Right lobe of liver (tissue), 6 donors: ENCODE measurements around the gene CCDC68. TPM values are rescaled to one million over a fixed set of nuclear protein-coding genes. Genes with fewer than 3 reads are reported as not detected.

Experiments
- ATAC-seq, 4 donors: fragments of 200-7000 bp; cut with Tn5 transposase; one replicate each; pipeline ENCODE4 v1.9.1; 2020; ENCODE audit warnings: mild to moderate bottlenecking in 4 of 4, moderate library complexity in 4 of 4
- DNase-seq, 3 donors: peaks; one replicate each; pipeline ENCODE4 v3.0.0-alpha.2; 2020
- H3K27ac ChIP-seq, 3 donors: fragments of 200-600 bp; one replicate each; pipeline ENCODE4 v1.8.0; 2022
- H3K27me3 ChIP-seq, 2 donors: fragments of 200-600 bp; one replicate each; pipeline ENCODE4 v1.8.0; 2022
- H3K36me3 ChIP-seq, 4 donors: fragments of 200-600 bp; sonication (generic) in 1 of 4; one replicate each; pipeline versions ENCODE4 v1.5.1 to v1.8.0; 2017 to 2022; ENCODE audit warnings: control low read depth in 1 of 4
- H3K4me1 ChIP-seq, 4 donors: fragments of 200-600 bp; sonication (generic) in 1 of 4; one replicate each; pipeline versions ENCODE4 v1.5.1 to v1.8.0; 2017 to 2022; ENCODE audit warnings: control low read depth in 1 of 4
- H3K4me3 ChIP-seq, 3 donors: fragments of 200-600 bp; one replicate each; pipeline ENCODE4 v1.8.0; 2022
- H3K9me3 ChIP-seq, 4 donors: fragments of 200-600 bp; sonication (generic) in 1 of 4; one replicate each; pipeline versions ENCODE4 v1.5.1 to v1.8.0; 2017 to 2022; ENCODE audit warnings: control low read depth in 1 of 4
- POLR2A ChIP-seq: fragments of 450-650 bp; IDR thresholded peaks from one replicate; pipeline ENCODE4 v1.6.1; 2017; ENCODE audit warnings: antibody characterized with exemption, mild to moderate bottlenecking
- WGBS: methylation state at CpG from one replicate; pipeline ENCODE4 v1.1.6; 2018; ENCODE audit warnings: low coverage, low lambda C conversion rate; ENCODE audit not compliant: insufficient coverage; ENCODE audit errors: missing lambda C conversion rate; 5-methylcytosine and 5-hydroxymethylcytosine counted together
- intact Hi-C, 2 donors: fragments of 100-400 bp; cut with DNase I; formaldehyde crosslinking; loops; one replicate each; pipeline versions ENCODE4 v1.11.2 to v1.14.1; 2022
- total RNA-seq, 6 experiments: library from RNA; depleted of rRNA in 2 of 6; stranded (reverse); fragments of >200 nt in 2 of 6; fragmentation: NEBNext Ultra II Directional in 3 of 6; extraction: Animal tissue kit (Norgen Biotek cat#: 25700) in 3 of 6; gene quantifications; one replicate each; pipeline versions ENCODE4 v1.1.0 to v1.2.4, GENCODE V29; 2016 to 2023
- TF ChIP-seq, protein P1 (sequence below), 4 donors: fragments of 200-600 bp in 3 of 4; fragments of 450-650 bp in 1 of 4; IDR thresholded peaks; one replicate each; pipeline versions ENCODE4 v1.5.1 to v1.8.0; 2016 to 2022; ENCODE audit warnings: antibody characterized with exemption in 4 of 4, mild to moderate bottlenecking in 2 of 4
- donor health status: DM: no; HTN: yes; CAD: no.
- donor health status: DM: no; HTN: no; CAD: no.
- donor health status: DM: no; HTN: no; CAD: no.
- donor health status: DM: no; HTN: yes; CAD: no.
- donor health status: DM: no; HTN: yes; CAD: no.

The CCDC68 gene
- total RNA-seq, 6 experiments from 2014 or later = 3.1 to 17.3 (median 9.3) TPM

DNA sequence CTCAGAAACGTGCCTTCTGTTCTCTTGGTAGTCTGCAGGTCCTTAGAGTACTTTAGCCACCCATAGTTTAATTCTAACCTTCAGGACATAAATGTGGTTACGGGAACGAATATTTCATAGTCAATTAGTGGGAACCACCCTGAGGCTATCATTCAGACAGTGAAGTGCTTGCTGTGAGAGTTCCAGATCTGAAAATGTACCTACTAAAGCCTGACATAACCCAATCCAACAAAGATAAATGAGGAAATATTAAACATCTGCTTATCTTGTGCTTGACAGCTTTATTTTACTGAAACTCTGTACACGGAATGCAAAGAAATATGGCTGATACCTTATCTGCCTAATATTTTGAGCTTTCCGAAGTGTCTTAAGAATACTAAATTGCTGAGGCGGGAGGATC lies 88.0 kb downstream of the CCDC68 start:
- no peaks in the 10 kb centered on the region for H3K9me3 ChIP-seq
- no peak overlapping the region for H3K27ac ChIP-seq
- no peak for DNase-seq
- H3K4me3 ChIP-seq = no peak overlapping the region
- intact Hi-C loops = no loop called here
- no peaks in the 10 kb centered on the region for H3K36me3 ChIP-seq
- ATAC-seq = no peak
- TF ChIP-seq, protein P1, sequence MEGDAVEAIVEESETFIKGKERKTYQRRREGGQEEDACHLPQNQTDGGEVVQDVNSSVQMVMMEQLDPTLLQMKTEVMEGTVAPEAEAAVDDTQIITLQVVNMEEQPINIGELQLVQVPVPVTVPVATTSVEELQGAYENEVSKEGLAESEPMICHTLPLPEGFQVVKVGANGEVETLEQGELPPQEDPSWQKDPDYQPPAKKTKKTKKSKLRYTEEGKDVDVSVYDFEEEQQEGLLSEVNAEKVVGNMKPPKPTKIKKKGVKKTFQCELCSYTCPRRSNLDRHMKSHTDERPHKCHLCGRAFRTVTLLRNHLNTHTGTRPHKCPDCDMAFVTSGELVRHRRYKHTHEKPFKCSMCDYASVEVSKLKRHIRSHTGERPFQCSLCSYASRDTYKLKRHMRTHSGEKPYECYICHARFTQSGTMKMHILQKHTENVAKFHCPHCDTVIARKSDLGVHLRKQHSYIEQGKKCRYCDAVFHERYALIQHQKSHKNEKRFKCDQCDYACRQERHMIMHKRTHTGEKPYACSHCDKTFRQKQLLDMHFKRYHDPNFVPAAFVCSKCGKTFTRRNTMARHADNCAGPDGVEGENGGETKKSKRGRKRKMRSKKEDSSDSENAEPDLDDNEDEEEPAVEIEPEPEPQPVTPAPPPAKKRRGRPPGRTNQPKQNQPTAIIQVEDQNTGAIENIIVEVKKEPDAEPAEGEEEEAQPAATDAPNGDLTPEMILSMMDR (IDR thresholded peaks at IDR 0.05) = no peak
- no peak for TF ChIP-seq POLR2A
- H3K27me3 ChIP-seq = no peaks in the 10 kb centered on the region
- H3K4me1 ChIP-seq = peaks cover 0 to 12% (median 7%) of the 10 kb centered on the region in 4 donors
- WGBS = 78% methylated on average over 6 of the region's 6 CpGs

DNA sequence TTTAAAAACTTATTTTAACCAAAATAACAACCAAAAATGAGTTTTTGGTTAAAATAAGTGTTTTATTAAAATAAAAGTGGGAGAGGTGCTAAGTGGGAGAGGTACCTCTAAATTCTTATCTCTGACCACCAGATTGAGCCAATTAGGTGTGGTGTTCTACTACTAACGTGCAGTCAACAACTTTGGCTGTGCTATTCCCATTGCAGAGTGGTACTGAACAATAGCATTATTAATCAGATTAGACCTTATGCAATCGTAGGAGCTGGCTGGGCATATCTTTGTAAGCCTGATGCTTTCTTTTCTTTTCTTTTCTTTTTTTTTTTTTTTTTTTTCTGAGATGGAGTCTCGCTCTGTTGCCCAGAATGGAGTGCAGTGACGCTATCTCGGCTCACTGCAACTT lies 92.1 kb downstream of the CCDC68 start:
- Histone ChIP-seq H3K9me3 (no peaks in the 10 kb centered on the region), H3K4me3 (no peak overlapping the region), H3K36me3 (no peaks in the 10 kb centered on the region), H3K4me1 (no peaks in the 10 kb centered on the region), H3K27ac (no peak overlapping the region), H3K27me3 (no peaks in the 10 kb centered on the region)
- no peak for TF ChIP-seq POLR2A
- TF ChIP-seq, protein P1 (IDR thresholded peaks at IDR 0.05) = no peak
- intact Hi-C loops = no loop called here
- DNase-seq (no peak), ATAC-seq (no peak)
- WGBS = 79% methylated on average over 5 of the region's 5 CpGs

DNA sequence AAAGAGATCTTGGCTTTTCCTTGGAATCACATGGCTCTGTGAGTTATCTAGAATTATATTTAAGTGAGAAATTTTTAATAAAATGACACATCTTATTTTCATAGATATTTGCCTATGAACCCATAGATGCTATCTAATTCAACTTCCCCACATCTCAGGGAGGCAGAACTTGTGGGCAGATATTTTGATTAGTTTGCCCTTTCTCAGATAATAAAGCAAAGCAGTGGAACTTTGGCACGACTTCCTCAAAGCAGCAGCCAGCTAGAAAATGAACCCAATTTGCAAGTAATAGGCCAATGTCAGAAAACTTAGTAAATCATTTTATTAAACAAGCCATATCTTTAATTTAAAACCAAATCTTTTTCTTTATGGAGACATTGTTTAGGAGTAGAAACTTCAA lies 98.3 kb downstream of the CCDC68 start:
- Histone ChIP-seq H3K4me1 (no peaks in the 10 kb centered on the region), H3K4me3 (no peak overlapping the region), H3K27ac (no peak overlapping the region), H3K27me3 (no peaks in the 10 kb centered on the region), H3K9me3 (no peaks in the 10 kb centered on the region), H3K36me3 (no peaks in the 10 kb centered on the region)
- intact Hi-C loops = no loop called here
- TF ChIP-seq POLR2A = no peak
- TF ChIP-seq, protein P1 (IDR thresholded peaks at IDR 0.05) = no peak
- no peak for DNase-seq
- no peak for ATAC-seq
- WGBS = 50% methylated on average over 1 of the region's 1 CpG

DNA sequence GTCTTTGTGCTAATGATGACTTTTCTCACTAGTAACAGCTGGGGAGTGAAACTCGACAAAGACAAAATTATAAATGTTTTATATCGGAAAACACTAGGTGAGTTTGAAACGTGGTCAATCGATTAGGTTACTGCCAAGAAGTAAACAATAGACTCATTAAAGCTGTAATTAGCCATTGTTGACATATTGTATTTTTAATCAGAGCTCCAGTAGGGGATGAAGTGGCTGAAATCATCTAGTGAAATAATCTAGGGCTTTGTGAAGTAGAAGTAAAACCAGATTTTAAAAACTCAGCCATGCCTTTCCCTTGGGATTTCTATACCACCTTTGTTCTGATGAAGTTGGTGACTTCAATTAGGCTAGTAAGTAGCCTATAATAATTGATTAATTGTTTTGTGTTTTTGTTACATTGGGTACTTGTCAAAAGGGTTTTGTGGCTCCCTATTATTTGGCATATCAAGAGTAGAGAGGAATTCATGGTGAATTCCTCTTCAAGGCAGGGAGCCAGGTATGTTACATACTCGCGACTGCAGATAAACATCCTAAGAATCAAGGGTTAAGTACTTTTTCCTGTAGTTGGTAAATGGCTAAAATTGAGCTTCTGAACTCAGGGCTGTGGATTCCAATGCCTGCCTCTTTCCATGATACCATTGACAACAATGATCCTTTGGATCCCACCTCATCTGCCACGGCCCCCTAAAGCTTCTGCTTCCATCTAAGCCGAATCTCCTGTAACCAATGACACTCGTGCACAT lies 99.4 kb downstream of the CCDC68 start:
- ATAC-seq = no peak
- no peak overlapping the region for H3K27ac ChIP-seq
- H3K9me3 ChIP-seq = no peaks in the 10 kb centered on the region
- no peaks in the 10 kb centered on the region for H3K4me1 ChIP-seq
- TF ChIP-seq POLR2A = no peak
- TF ChIP-seq, protein P1 (IDR thresholded peaks at IDR 0.05) = no peak
- H3K36me3 ChIP-seq = no peaks in the 10 kb centered on the region
- no peak overlapping the region for H3K4me3 ChIP-seq
- DNase-seq = no peak
- no peaks in the 10 kb centered on the region for H3K27me3 ChIP-seq
- intact Hi-C loops = no loop called here
- 61% methylated on average over 9 of the region's 9 CpGs for WGBS
